HG03095 (cell line): ENCODE data around the gene NFU1.
A peak's percentile ranks its signal among the peaks of the same experiment; 100 is the strongest.
"Not testable (repeated sequence)": the region's sequence is repeated elsewhere in the genome, so short reads cannot be mapped to it uniquely, and the experiment has no call there.

Experiments
- ATAC-seq: cut with Tn5 transposase; IDR thresholded peaks from one replicate; pipeline ENCODE4 v1.9.1; 2021; ENCODE audit warnings: moderate library complexity; ENCODE audit not compliant: unreplicated experiment

NFU1 gene

GRCh38 chr2:69389271-69389670 lies 48.0 kb downstream of the NFU1 start:
- no peak for ATAC-seq

- ATAC-seq: no peak
Observed at GRCh38 chr2:69387770-69388481, 49.3 kb downstream of the NFU1 start.

- peak; percentile 84 for ATAC-seq
Observed at GRCh38 chr2:69386789-69387734, 50.2 kb downstream of the NFU1 start, which contains the start of gene GFPT1. TSS of gene GFPT1 (minus strand) at chr2:69387227. CDS start at chr2:69387071, 156 bp downstream.

GRCh38 chr2:69386360-69386759 lies 50.9 kb downstream of the NFU1 start:
- no peak for ATAC-seq

- ATAC-seq: no peak
Observed at GRCh38 chr2:69385443-69386151, 51.6 kb downstream of the NFU1 start.

GRCh38 chr2:69384618-69385081 lies 52.6 kb downstream of the NFU1 start:
- ATAC-seq: no peak

GRCh38 chr2:69383176-69383812 lies 53.9 kb downstream of the NFU1 start:
- no peak for ATAC-seq

- ATAC-seq: no peak
Observed at GRCh38 chr2:69382547-69382946, 54.7 kb downstream of the NFU1 start.

- ATAC-seq: no peak
Observed at GRCh38 chr2:69381337-69381737, 55.9 kb downstream of the NFU1 start.

- no peak for ATAC-seq
Observed at GRCh38 chr2:69380072-69380917, 56.9 kb downstream of the NFU1 start.

GRCh38 chr2:69376403-69376802 lies 60.8 kb downstream of the NFU1 start:
- no peak for ATAC-seq

- no peak for ATAC-seq
Observed at GRCh38 chr2:69375494-69376353, 61.5 kb downstream of the NFU1 start.

- ATAC-seq: no peak
Observed at GRCh38 chr2:69372767-69373166, 64.5 kb downstream of the NFU1 start.

GRCh38 chr2:69369802-69370201 lies 67.4 kb downstream of the NFU1 start:
- ATAC-seq: no peak

- no peak for ATAC-seq
Observed at GRCh38 chr2:69368588-69368987, 68.6 kb downstream of the NFU1 start.

- ATAC-seq: no peak
Observed at GRCh38 chr2:69359371-69359770, 77.9 kb downstream of the NFU1 start.

- no peak for ATAC-seq
Observed at GRCh38 chr2:69358914-69359313, 78.3 kb downstream of the NFU1 start.

- no peak for ATAC-seq
Observed at GRCh38 chr2:69356471-69356870, 80.8 kb downstream of the NFU1 start.

GRCh38 chr2:69354976-69355375 lies 82.3 kb downstream of the NFU1 start:
- ATAC-seq: not testable (repeated sequence)
